T-cell (primary cell): ENCODE results near the gene CTSH. TPM values are rescaled to one million over a fixed set of nuclear protein-coding genes. Genes with fewer than 3 reads are reported as not detected.
A peak's percentile ranks its signal among the peaks of the same experiment; 100 is the strongest.

ENCODE experiments used
- ATAC-seq, 4 experiments: fragments of 200-7000 bp in 3 of 4; fragments of 150-1000 bp in 1 of 4; cut with Tn5 transposase; replicated peaks in 1 of 4; 1 replicate in 3 of 4; 2 replicates in 1 of 4; pipeline ENCODE4 v1.10.0; 2021; ENCODE audit warnings: moderate library complexity in 3 of 4, mild to moderate bottlenecking in 2 of 4, moderate number of reproducible peaks in 1 of 4
- CTCF ChIA-PET, 2 donors: fragments of 300-600 bp; sonication (Branson Sonifier 250); formaldehyde crosslinking; loops; one replicate each; lab custom pipeline; 2022; ENCODE audit warnings: antibody characterized with exemption in 2 of 2; lab: Charles Lee
- POLR2A ChIA-PET, 2 donors: fragments of 300-600 bp; sonication (Branson Sonifier 250); formaldehyde crosslinking; loops; one replicate each; lab custom pipeline; 2022; ENCODE audit warnings: antibody characterized with exemption in 2 of 2; lab: Charles Lee
- DNase-seq, 35 experiments: peaks; one replicate each; pipeline versions ENCODE4 v3.0.0 to v3.0.0-alpha.2; 2013 to 2023
- H3K27ac ChIP-seq: one replicate; pipeline ENCODE4 v1.5.1; 2013; ENCODE audit warnings: low read length
- H3K27me3 ChIP-seq, 2 experiments: replicated peaks in 1 of 2; 1 replicate in 1 of 2; 2 replicates in 1 of 2; pipeline versions ENCODE4 v1.6.1 to v1.7.0; 2013; ENCODE audit warnings: low read length in 1 of 2, mixed read lengths in 1 of 2; ENCODE audit not compliant: control insufficient read depth in 2 of 2, insufficient read depth in 2 of 2; ENCODE audit errors: extremely low read depth in 1 of 2
- H3K36me3 ChIP-seq, 2 donors: 1 replicate in 1 of 2; 2 replicates in 1 of 2; pipeline versions ENCODE4 v1.6.1 to v1.7.0; 2013; ENCODE audit warnings: low read length in 1 of 2; ENCODE audit not compliant: control insufficient read depth in 2 of 2, insufficient read depth in 1 of 2; ENCODE audit errors: extremely low read depth in 1 of 2
- H3K4me1 ChIP-seq, 2 experiments: 1 replicate in 1 of 2; 2 replicates in 1 of 2; pipeline versions ENCODE4 v1.6.1 to v1.7.0; 2013; ENCODE audit warnings: low read length in 2 of 2, mixed read lengths in 1 of 2; ENCODE audit not compliant: insufficient read depth in 2 of 2, control insufficient read depth in 1 of 2; ENCODE audit errors: extremely low read depth in 1 of 2
- H3K4me3 ChIP-seq, 2 donors: 1 replicate in 1 of 2; 2 replicates in 1 of 2; pipeline versions ENCODE4 v1.5.1 to v1.7.0; 2013; ENCODE audit warnings: mild to moderate bottlenecking in 2 of 2, low read length in 1 of 2, moderate library complexity in 1 of 2; ENCODE audit not compliant: control insufficient read depth in 1 of 2; ENCODE audit errors: extremely low read depth in 1 of 2
- H3K9me3 ChIP-seq: 2 replicates; pipeline ENCODE4 v1.7.0; 2013
- H3K27ac Mint-ChIP-seq, 2 donors: one replicate each; pipeline ENCODE4 v1.8.0; 2020 to 2021; ENCODE audit warnings: mild to moderate bottlenecking in 2 of 2, mixed read lengths in 2 of 2
- H3K27me3 Mint-ChIP-seq, 2 donors: one replicate each; pipeline ENCODE4 v1.8.0; 2021 to 2022; ENCODE audit warnings: mixed read lengths in 2 of 2
- H3K36me3 Mint-ChIP-seq: one replicate; pipeline ENCODE4 v1.8.0; 2021; ENCODE audit warnings: mixed read lengths
- H3K4me1 Mint-ChIP-seq, 3 donors: one replicate each; pipeline ENCODE4 v1.8.0; 2020 to 2022; ENCODE audit warnings: mixed read lengths in 3 of 3, mild to moderate bottlenecking in 1 of 3
- H3K4me3 Mint-ChIP-seq, 3 donors: one replicate each; pipeline ENCODE4 v1.8.0; 2020 to 2022; ENCODE audit warnings: mild to moderate bottlenecking in 3 of 3, mixed read lengths in 3 of 3, moderate library complexity in 3 of 3
- H3K9me3 Mint-ChIP-seq, 3 donors: one replicate each; pipeline ENCODE4 v1.8.0; 2020 to 2022; ENCODE audit warnings: mixed read lengths in 3 of 3
- WGBS: methylation state at CpG from one replicate; pipeline ENCODE4 v1.1.5; 2013; ENCODE audit warnings: missing lambda C conversion rate; ENCODE audit not compliant: insufficient coverage; 5-methylcytosine and 5-hydroxymethylcytosine counted together
- total RNA-seq, 35 experiments: library from RNA in 6 of 35; stranded (reverse) in 6 of 35; fragments of 120-200 nt in 1 of 35; gene quantifications; one replicate each; pipeline versions ENCODE4 v1.2.1 to v1.2.4 and lab custom pipeline; 2013 to 2026

Gene CTSH
- total RNA-seq, 5 donors from 2014 or later (not counting 1 experiment from before 2014, with no cell fraction given), result 8.5 to 49.7 (median 19.2) TPM

DNA sequence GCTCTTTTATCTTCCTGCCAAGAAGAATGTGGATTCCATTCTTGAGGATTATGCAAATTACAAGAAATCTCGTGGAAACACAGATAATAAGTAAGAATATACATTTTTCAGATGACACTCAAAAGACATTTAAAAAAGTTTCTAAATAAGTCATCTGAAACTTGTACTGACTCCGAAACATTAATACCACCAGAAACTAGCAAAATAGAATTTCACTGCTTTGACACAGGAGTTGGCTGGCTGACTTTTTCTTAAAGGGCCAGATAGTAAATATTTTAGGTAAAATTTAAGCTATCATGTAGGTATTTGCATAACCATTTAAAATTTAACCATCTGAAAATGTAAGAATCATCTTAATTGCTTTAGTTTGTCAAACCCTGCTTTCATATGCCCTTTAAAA lies 51.3 kb downstream of the CTSH start:
- no peak for DNase-seq
- no peaks in the 10 kb centered on the region for H3K27me3 ChIP-seq
- ATAC-seq, result no peak
- Mint-ChIP-seq H3K9me3 (no peaks in the 10 kb centered on the region), H3K4me3 (no peak overlapping the region), H3K27me3 (no peaks in the 10 kb centered on the region), H3K36me3 (peaks cover 57% of the 10 kb centered on the region), H3K4me1 (peaks cover 5 to 17% (median 11%) of the 10 kb centered on the region in 3 donors), H3K27ac (no peak overlapping the region)
- ChIA-PET POLR2A (interaction anchor here (1.0 to 1.1 kb wide), 2 partner anchors 19 to 21 kb away, joined by 3 to 6 read pairs; partner anchors contain the start of gene MORF4L1 (in 1 of the 2)), CTCF (interaction anchor here in 1 of 2 donors (1.2 kb wide), 1 partner anchor 14 kb away, joined by 5 read pairs; no protein-coding TSS in a partner anchor)
- peaks cover 7 to 82% of the 10 kb centered on the region in 2 donors for H3K36me3 ChIP-seq
- WGBS, result no CpG with 5 or more reads among the region's 2 CpGs
- H3K9me3 ChIP-seq, result no peaks in the 10 kb centered on the region
- H3K4me3 ChIP-seq, result no peak overlapping the region
- H3K4me1 ChIP-seq, result no peaks in the 10 kb centered on the region
- no peak overlapping the region for H3K27ac ChIP-seq

DNA sequence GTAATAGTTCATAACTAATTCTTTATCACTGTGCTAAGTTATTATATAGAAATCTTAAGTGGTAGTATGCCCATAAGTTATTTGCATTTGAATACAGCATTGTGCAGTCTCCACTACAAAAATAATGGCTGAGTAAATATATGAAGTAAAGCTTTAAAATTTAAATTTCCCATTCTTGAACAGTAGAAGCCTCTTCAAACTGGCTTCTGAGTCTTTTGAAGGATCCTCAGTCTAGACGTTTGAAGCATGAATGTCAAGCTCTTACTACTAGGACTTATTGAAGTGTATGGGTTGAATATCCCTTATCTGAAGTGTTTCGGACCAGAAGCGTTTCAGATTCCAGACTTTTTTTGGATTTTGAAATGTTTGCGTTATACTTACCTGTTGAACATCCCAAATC lies 55.8 kb downstream of the CTSH start:
- peaks cover 49% of the 10 kb centered on the region for H3K36me3 Mint-ChIP-seq
- Histone ChIP-seq H3K4me3 (no peak overlapping the region), H3K27me3 (no peaks in the 10 kb centered on the region), H3K9me3 (no peaks in the 10 kb centered on the region), H3K36me3 (peaks cover 0 to 78% of the 10 kb centered on the region in 2 donors), H3K27ac (no peak overlapping the region), H3K4me1 (peaks cover 0 to 4% of the 10 kb centered on the region in 2 experiments)
- CTCF ChIA-PET, result interaction anchor here in 1 of 2 donors (1.0 kb wide), 1 partner anchor 9 kb away, joined by 4 read pairs; no protein-coding TSS in a partner anchor
- H3K9me3 Mint-ChIP-seq, result no peaks in the 10 kb centered on the region
- POLR2A ChIA-PET, result interaction anchor here in 1 of 2 donors (0.6 to 1.1 kb wide), 2 partner anchors 9 to 12 kb away, joined by 3 to 6 read pairs; no protein-coding TSS in a partner anchor
- H3K4me3 Mint-ChIP-seq, result no peak overlapping the region
- H3K27me3 Mint-ChIP-seq, result no peaks in the 10 kb centered on the region
- DNase-seq (no peak), ATAC-seq (no peak)
- H3K27ac Mint-ChIP-seq, result no peak overlapping the region
- peaks cover 24 to 34% (median 26%) of the 10 kb centered on the region in 3 donors for H3K4me1 Mint-ChIP-seq
- WGBS, result no CpG with 5 or more reads among the region's 4 CpGs

DNA sequence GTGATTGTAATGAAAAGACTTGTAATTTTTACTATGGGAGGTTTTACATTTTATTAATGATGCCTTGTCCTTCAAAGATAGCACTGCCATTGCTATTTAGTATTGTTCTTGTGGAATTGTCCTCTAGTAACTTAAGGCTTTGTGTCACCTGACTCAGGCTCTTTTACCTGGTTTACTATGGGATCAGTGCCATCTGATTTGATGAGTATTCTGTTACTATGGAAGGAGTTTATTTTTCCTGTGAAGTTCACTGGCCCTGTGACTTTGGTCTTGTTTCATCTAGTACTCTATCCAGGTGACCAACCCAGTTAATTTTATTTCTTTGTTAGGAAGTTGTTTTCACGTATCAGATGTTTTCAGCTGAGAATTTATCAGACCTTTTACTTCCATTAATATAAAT lies 63.2 kb downstream of the CTSH start:
- ChIA-PET CTCF (no interaction called here), POLR2A (interaction anchor here in 1 of 2 donors (0.6 kb wide), 1 partner anchor 16 kb away, joined by 4 read pairs; no protein-coding TSS in a partner anchor)
- H3K27ac ChIP-seq, result no peak overlapping the region
- peaks cover 25 to 27% of the 10 kb centered on the region in 2 experiments for H3K4me1 ChIP-seq
- no peak overlapping the region for H3K4me3 Mint-ChIP-seq
- no peak overlapping the region for H3K4me3 ChIP-seq
- H3K27ac Mint-ChIP-seq, result peak overlapping the region in 1 of 2 donors; percentile 22
- H3K27me3 Mint-ChIP-seq, result no peaks in the 10 kb centered on the region
- WGBS, result no CpG with 5 or more reads among the region's 1 CpG
- H3K9me3 ChIP-seq, result no peaks in the 10 kb centered on the region
- H3K27me3 ChIP-seq, result no peaks in the 10 kb centered on the region
- peaks cover 45% of the 10 kb centered on the region for H3K36me3 Mint-ChIP-seq
- H3K9me3 Mint-ChIP-seq, result no peaks in the 10 kb centered on the region
- DNase-seq (no peak), ATAC-seq (no peak)
- peaks cover 75 to 84% (median 80%) of the 10 kb centered on the region in 3 donors for H3K4me1 Mint-ChIP-seq
- H3K36me3 ChIP-seq, result peaks cover 0 to 35% of the 10 kb centered on the region in 2 donors

DNA sequence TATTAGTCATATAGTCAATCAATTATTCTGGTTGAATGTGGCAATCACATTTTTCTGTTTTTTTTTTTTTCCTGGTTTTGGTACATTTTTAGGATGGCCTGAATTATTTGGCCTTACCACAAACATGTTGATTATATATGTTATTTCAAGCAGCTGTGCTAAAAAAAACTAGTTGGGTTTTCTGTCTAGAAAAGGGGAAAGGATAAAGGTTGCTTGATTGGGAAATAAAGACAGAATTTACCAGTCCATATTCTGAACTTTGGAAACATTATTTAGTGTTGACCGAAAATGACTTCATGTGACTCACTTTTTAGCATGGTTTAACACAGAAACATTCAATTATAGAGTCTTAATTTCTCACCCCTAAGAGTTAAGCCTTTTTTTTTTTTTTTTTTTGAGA lies 64.0 kb downstream of the CTSH start:
- Histone ChIP-seq H3K27ac (no peak overlapping the region), H3K4me3 (no peak overlapping the region), H3K9me3 (no peaks in the 10 kb centered on the region), H3K36me3 (peaks cover 0 to 27% of the 10 kb centered on the region in 2 donors), H3K4me1 (peaks cover 31 to 35% of the 10 kb centered on the region in 2 experiments), H3K27me3 (no peaks in the 10 kb centered on the region)
- WGBS, result no CpG with 5 or more reads among the region's 1 CpG
- H3K27me3 Mint-ChIP-seq, result no peaks in the 10 kb centered on the region
- H3K4me1 Mint-ChIP-seq, result peaks cover 76 to 87% (median 83%) of the 10 kb centered on the region in 3 donors
- H3K9me3 Mint-ChIP-seq, result no peaks in the 10 kb centered on the region
- DNase-seq (no peak), ATAC-seq (no peak)
- no peak overlapping the region for H3K27ac Mint-ChIP-seq
- CTCF ChIA-PET, result interaction anchor here in 1 of 2 donors (1.1 to 1.4 kb wide), 2 partner anchors 8 to 11 kb away, joined by 4 read pairs; no protein-coding TSS in a partner anchor
- H3K4me3 Mint-ChIP-seq, result peak overlapping the region; percentile 13 to 24 (median 17)
- peaks cover 39% of the 10 kb centered on the region for H3K36me3 Mint-ChIP-seq
- POLR2A ChIA-PET, result interaction anchor here in 1 of 2 donors (0.6 kb wide), 1 partner anchor 17 kb away, joined by 3 read pairs; no protein-coding TSS in a partner anchor

DNA sequence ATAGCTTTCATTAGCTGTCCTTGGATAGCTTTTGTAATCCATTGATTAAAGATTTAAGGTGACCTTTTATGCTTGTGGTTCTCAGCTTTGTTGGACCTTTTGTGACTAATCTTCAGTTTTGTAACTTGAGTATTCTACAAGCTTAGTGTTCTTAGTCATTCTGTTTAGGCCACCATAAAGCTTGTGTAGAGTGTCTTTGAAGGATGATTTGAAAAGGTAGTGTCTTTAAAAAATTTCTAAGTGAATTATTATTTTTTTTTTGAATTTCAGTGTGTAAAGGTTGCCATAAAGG lies 64.7 kb downstream of the CTSH start:
- Mint-ChIP-seq H3K36me3 (peaks cover 40% of the 10 kb centered on the region), H3K4me3 (no peak overlapping the region), H3K27me3 (no peaks in the 10 kb centered on the region), H3K4me1 (peaks cover 80 to 87% (median 85%) of the 10 kb centered on the region in 3 donors), H3K9me3 (no peaks in the 10 kb centered on the region), H3K27ac (no peak overlapping the region)
- POLR2A ChIA-PET, result interaction anchor here (0.7 to 1.2 kb wide), 8 partner anchors 9 to 443 kb away, joined by 3 to 12 read pairs (median 4); no protein-coding TSS in a partner anchor
- Histone ChIP-seq H3K36me3 (peaks cover 0 to 26% of the 10 kb centered on the region in 2 donors), H3K27me3 (no peaks in the 10 kb centered on the region), H3K27ac (no peak overlapping the region), H3K4me1 (peaks cover 37 to 42% of the 10 kb centered on the region in 2 experiments), H3K9me3 (no peaks in the 10 kb centered on the region), H3K4me3 (no peak overlapping the region)
- CTCF ChIA-PET, result interaction anchor here (0.7 to 1.4 kb wide), 6 partner anchors 9 to 15 kb away, joined by 3 to 7 read pairs (median 4); no protein-coding TSS in a partner anchor
- DNase-seq (no peak), ATAC-seq (no peak)

DNA sequence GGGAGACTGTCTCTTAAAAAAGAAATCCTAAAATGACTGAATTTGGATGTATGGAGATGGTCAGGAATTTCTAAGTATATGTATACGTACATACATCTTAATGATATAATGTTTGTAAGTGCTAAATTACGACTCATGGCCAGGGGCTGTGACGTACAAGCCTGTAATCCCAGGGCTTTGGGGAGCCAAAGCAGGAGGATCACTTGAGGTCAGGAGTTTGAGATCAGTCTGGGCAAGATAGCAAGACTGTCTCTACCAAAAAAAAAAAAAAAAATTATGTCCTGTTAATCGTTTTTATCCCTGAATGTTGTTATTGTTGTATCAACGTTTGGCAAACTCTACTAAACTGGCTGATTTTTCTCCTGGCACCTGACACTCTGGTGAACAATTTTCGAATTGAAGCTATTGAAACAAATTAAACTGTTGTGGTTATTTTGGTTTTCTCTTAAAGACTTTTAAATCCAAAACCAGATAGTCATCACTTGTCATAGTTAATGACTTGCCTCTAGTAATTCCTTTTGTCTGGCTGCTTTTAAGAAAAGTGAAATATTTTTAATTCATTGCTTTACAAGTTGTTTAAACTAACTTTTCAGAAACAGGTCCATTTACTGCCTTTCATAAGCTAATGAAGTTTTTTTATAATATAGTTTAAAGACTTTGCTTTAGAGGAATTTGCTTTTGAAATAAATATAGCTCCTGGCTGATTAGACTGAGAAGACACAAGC lies 65.2 kb downstream of the CTSH start:
- ChIA-PET CTCF (interaction anchor here (0.7 to 1.4 kb wide), 6 partner anchors 9 to 16 kb away, joined by 3 to 7 read pairs (median 4); no protein-coding TSS in a partner anchor), POLR2A (interaction anchor here (0.6 to 1.4 kb wide), 10 partner anchors 10 to 442 kb away, joined by 3 to 12 read pairs (median 4); no protein-coding TSS in a partner anchor)
- Histone ChIP-seq H3K9me3 (no peaks in the 10 kb centered on the region), H3K27ac (peak overlapping the region; percentile 19), H3K36me3 (peaks cover 0 to 26% of the 10 kb centered on the region in 2 donors), H3K27me3 (no peaks in the 10 kb centered on the region), H3K4me1 (peaks cover 42 to 43% of the 10 kb centered on the region in 2 experiments), H3K4me3 (no peak overlapping the region)
- H3K9me3 Mint-ChIP-seq, result no peaks in the 10 kb centered on the region
- WGBS, result no CpG with 5 or more reads among the region's 6 CpGs
- H3K27me3 Mint-ChIP-seq, result no peaks in the 10 kb centered on the region
- H3K4me3 Mint-ChIP-seq, result peak overlapping the region; percentile 21 to 53 (median 31)
- DNase-seq, result no peak
- no peak for ATAC-seq
- peak overlapping the region in 1 of 2 donors; percentile 68 for H3K27ac Mint-ChIP-seq
- peaks cover 80 to 87% (median 85%) of the 10 kb centered on the region in 3 donors for H3K4me1 Mint-ChIP-seq
- H3K36me3 Mint-ChIP-seq, result peaks cover 42% of the 10 kb centered on the region
